DOHH2 (cell line): ENCODE results near the gene KIF26B.

Experiments
- H3F3A ChIP-seq: fragments of 200-600 bp; sonication (generic), shearing (Covaris generic); 2 replicates; pipeline ENCODE4 v1.6.0; 2016; ENCODE audit warnings: antibody characterized with exemption, mild to moderate bottlenecking; ENCODE audit not compliant: control insufficient read depth, insufficient read depth
- H3K27ac ChIP-seq: fragments of 200-600 bp; sonication (generic); 2 replicates; pipeline ENCODE4 v1.5.1; 2014; ENCODE audit warnings: low read depth, mild to moderate bottlenecking, low read length, moderate library complexity
- H3K27me3 ChIP-seq: fragments of 200-600 bp; sonication (generic); 2 replicates; pipeline ENCODE4 v1.6.1; 2014; ENCODE audit warnings: mild to moderate bottlenecking, low read length, mixed read lengths; ENCODE audit not compliant: control insufficient read depth
- H3K36me3 ChIP-seq: fragments of 200-600 bp; sonication (generic); 2 replicates; pipeline ENCODE4 v1.6.1; 2014; ENCODE audit warnings: mild to moderate bottlenecking, low read length, moderate library complexity, mixed read lengths; ENCODE audit not compliant: control insufficient read depth
- H3K4me1 ChIP-seq: fragments of 200-600 bp; sonication (generic); 2 replicates; pipeline ENCODE4 v1.6.1; 2014; ENCODE audit warnings: mild to moderate bottlenecking, low read length, mixed read lengths; ENCODE audit not compliant: control insufficient read depth
- H3K4me2 ChIP-seq: fragments of 200-600 bp; sonication (generic); 2 replicates; pipeline ENCODE4 v1.6.0; 2014; ENCODE audit warnings: mild to moderate bottlenecking, low read length, moderate library complexity
- H3K4me3 ChIP-seq: fragments of 200-600 bp; sonication (generic); 2 replicates; pipeline ENCODE4 v1.5.1; 2014; ENCODE audit warnings: mild to moderate bottlenecking, low read length, mixed read lengths
- H3K79me2 ChIP-seq: fragments of 200-600 bp; sonication (generic); 2 replicates; pipeline ENCODE4 v1.6.1; 2014; ENCODE audit warnings: mild to moderate bottlenecking, low read length, mixed read lengths; ENCODE audit not compliant: control insufficient read depth
- H3K9me2 ChIP-seq: fragments of 200-600 bp; sonication (generic); replicated peaks from 2 replicates; pipeline ENCODE4 v1.6.1; 2014; ENCODE audit warnings: mild to moderate bottlenecking, low read length, mixed read lengths; ENCODE audit not compliant: control insufficient read depth
- H3K9me3 ChIP-seq: fragments of 200-600 bp; sonication (generic); 2 replicates; pipeline ENCODE4 v1.6.1; 2014; ENCODE audit warnings: antibody characterized with exemption, low read length, mixed read lengths; ENCODE audit not compliant: control insufficient read depth, insufficient read depth
- H4K20me1 ChIP-seq: fragments of 200-600 bp; sonication (generic); 2 replicates; pipeline ENCODE4 v1.6.0; 2014; ENCODE audit warnings: low read depth, mild to moderate bottlenecking, antibody characterized with exemption, low read length, moderate library complexity; ENCODE audit not compliant: control insufficient read depth, insufficient read depth
- EZH2phosphoT487 ChIP-seq: fragments of 200-600 bp; sonication (generic); IDR thresholded peaks from 2 replicates; pipeline ENCODE4 v1.6.1; 2017; ENCODE audit warnings: borderline replicate concordance, mild to moderate bottlenecking, antibody characterized with exemption, low read length, moderate library complexity, mixed read lengths
- TF ChIP-seq, protein P1 (sequence below): fragments of 200-600 bp; sonication (generic); IDR thresholded peaks from one replicate; pipeline ENCODE4 v1.5.1; 2014; ENCODE audit warnings: antibody characterized with exemption, mild to moderate bottlenecking, low read depth, low read length; ENCODE audit not compliant: poor library complexity, severe bottlenecking

The KIF26B gene

DNA sequence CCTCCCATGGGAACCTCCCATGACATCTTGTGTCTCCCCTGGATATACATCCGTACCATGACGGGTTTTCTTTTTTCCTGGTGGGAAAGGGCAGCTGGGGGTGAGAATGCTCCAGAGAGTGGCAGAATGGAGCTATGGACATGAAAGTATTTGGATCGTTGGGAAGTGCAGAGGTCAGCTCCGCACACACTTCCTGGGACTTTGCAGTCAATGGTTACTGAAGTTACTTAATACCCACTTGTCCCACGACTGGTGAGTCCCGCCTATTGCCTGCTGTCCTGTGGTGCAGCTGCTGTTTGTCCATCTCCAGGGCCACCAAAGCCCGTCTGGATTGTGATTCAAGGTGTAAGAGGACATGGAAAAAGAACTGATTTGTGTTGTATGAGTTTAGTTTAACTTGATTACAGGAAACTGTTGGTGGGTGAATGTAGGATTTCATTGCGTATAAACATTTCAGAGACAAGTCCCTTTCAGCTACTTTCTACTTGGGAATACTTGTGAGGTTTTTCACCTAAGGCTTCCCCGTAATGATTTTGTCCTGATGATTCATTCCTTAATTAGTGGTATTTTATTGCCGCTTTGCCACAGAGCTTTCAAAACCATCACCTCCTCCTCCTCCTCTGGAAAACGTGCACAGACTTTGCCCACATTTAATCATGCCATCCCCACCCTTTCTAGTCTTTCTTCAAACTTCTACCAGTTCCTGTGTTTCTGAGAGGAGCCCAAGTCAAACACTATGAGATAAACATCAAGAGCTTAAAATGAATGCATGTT is 308.8 kb downstream of the KIF26B start:
- TF ChIP-seq, protein P1, sequence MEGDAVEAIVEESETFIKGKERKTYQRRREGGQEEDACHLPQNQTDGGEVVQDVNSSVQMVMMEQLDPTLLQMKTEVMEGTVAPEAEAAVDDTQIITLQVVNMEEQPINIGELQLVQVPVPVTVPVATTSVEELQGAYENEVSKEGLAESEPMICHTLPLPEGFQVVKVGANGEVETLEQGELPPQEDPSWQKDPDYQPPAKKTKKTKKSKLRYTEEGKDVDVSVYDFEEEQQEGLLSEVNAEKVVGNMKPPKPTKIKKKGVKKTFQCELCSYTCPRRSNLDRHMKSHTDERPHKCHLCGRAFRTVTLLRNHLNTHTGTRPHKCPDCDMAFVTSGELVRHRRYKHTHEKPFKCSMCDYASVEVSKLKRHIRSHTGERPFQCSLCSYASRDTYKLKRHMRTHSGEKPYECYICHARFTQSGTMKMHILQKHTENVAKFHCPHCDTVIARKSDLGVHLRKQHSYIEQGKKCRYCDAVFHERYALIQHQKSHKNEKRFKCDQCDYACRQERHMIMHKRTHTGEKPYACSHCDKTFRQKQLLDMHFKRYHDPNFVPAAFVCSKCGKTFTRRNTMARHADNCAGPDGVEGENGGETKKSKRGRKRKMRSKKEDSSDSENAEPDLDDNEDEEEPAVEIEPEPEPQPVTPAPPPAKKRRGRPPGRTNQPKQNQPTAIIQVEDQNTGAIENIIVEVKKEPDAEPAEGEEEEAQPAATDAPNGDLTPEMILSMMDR = no peak
- TF ChIP-seq EZH2phosphoT487 = no peak
- Histone ChIP-seq H3F3A (no peaks in the 10 kb centered on the region), H3K36me3 (no peaks in the 10 kb centered on the region), H3K4me3 (no peak overlapping the region), H3K27ac (no peak overlapping the region), H3K79me2 (no peaks in the 10 kb centered on the region), H4K20me1 (no peaks in the 10 kb centered on the region), H3K4me2 (no peak overlapping the region), H3K9me2 (no peaks in the 10 kb centered on the region), H3K27me3 (0 out of 2 replicates have a peak, but pooled peaks cover 2% of the 10 kb centered on the region), H3K9me3 (no peaks in the 10 kb centered on the region), H3K4me1 (no peaks in the 10 kb centered on the region)

- Histone ChIP-seq H4K20me1 (no peaks in the 10 kb centered on the region), H3K4me1 (no peaks in the 10 kb centered on the region), H3K36me3 (no peaks in the 10 kb centered on the region), H3K79me2 (no peaks in the 10 kb centered on the region), H3K4me2 (no peak overlapping the region), H3K4me3 (no peak overlapping the region), H3K27ac (no peak overlapping the region), H3K9me3 (no peaks in the 10 kb centered on the region), H3K27me3 (0 out of 2 replicates have a peak, but pooled peaks cover 2% of the 10 kb centered on the region), H3K9me2 (no peaks in the 10 kb centered on the region), H3F3A (no peaks in the 10 kb centered on the region)
- TF ChIP-seq EZH2phosphoT487 = no peak
- TF ChIP-seq, protein P1 = no peak
Observed at GRCh38 chr1:245464290-245464689, 309.5 kb downstream of the KIF26B start.

DNA sequence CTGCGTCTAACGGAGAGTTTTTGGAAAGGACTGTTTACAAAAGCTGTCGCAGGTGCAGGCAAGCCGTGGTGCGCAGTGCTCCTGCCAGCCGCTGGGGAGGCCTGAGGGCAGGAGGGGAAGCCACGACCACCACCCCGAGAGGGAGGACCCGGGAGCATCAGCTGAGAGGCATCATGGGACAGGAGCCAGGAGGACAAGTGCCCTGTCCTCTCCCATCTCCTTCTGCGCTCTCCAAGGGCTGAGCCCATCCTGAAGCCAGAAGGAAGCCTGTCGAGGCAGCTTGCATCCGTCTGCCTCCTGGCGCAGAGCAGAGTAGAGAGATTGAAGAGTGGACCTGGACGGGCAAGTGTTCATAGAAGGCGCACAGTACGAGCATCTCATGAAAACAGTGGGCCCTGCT is 310.9 kb downstream of the KIF26B start:
- no peak overlapping the region for H3K27ac ChIP-seq
- H3K36me3 ChIP-seq = no peaks in the 10 kb centered on the region
- no peaks in the 10 kb centered on the region for H4K20me1 ChIP-seq
- TF ChIP-seq EZH2phosphoT487 = no peak
- TF ChIP-seq, protein P1 = no peak
- H3K4me1 ChIP-seq = no peaks in the 10 kb centered on the region
- 0 out of 2 replicates have a peak, but pooled peaks cover 2% of the 10 kb centered on the region for H3K27me3 ChIP-seq
- H3K9me3 ChIP-seq = no peaks in the 10 kb centered on the region
- H3K9me2 ChIP-seq = no peaks in the 10 kb centered on the region
- H3K4me3 ChIP-seq = no peak overlapping the region
- no peaks in the 10 kb centered on the region for H3F3A ChIP-seq
- H3K79me2 ChIP-seq = no peaks in the 10 kb centered on the region
- H3K4me2 ChIP-seq = no peak overlapping the region
